Keratinocyte (primary cell): Measurements from ENCODE around the gene FDX1. TPM values are rescaled to one million over a fixed set of nuclear protein-coding genes. Genes with fewer than 3 reads are reported as not detected.

Experiments used
- DNase-seq: peaks from one replicate; pipeline ENCODE4 v3.0.0-alpha.2; 2011; ENCODE audit warnings: low read depth, missing footprints, low spot score
- FAIRE-seq: peaks from 2 replicates; lab custom pipeline; 2011; peaks lifted over from hg19 to GRCh38; lab: Jason Lieb, UNC
- H2AFZ ChIP-seq: 2 replicates; pipeline ENCODE4 v1.6.0; 2012; ENCODE audit warnings: low read length, control low read depth, inconsistent platforms; ENCODE audit not compliant: control insufficient read depth
- H3K27ac ChIP-seq: 2 replicates; pipeline ENCODE4 v1.5.1; 2011; ENCODE audit warnings: low read length; ENCODE audit not compliant: control insufficient read depth, insufficient read depth
- H3K27me3 ChIP-seq: 3 replicates; pipeline ENCODE4 v1.6.0; 2011; ENCODE audit warnings: low read length; ENCODE audit not compliant: control insufficient read depth, insufficient read depth; ENCODE audit errors: extremely low read depth
- H3K36me3 ChIP-seq, 2 experiments: 2 replicates in 1 of 2; 3 replicates in 1 of 2; pipeline ENCODE4 v1.5.1; 2011; ENCODE audit warnings: low read length in 2 of 2, mild to moderate bottlenecking in 1 of 2; ENCODE audit not compliant: control insufficient read depth in 2 of 2, insufficient read depth in 2 of 2; ENCODE audit errors: extremely low read depth in 1 of 2
- H3K4me1 ChIP-seq: 3 replicates; pipeline ENCODE4 v1.5.1; 2011; ENCODE audit warnings: low read length; ENCODE audit not compliant: control insufficient read depth, insufficient read depth; ENCODE audit errors: extremely low read depth
- H3K4me2 ChIP-seq: 3 replicates; pipeline ENCODE4 v1.6.0; 2011; ENCODE audit warnings: low read depth, low read length; ENCODE audit not compliant: control insufficient read depth, insufficient read depth; ENCODE audit errors: extremely low read depth
- H3K4me3 ChIP-seq, 3 experiments: fragments of 200-600 bp in 1 of 3; sonication (generic) in 1 of 3; 2 replicates in 2 of 3; 3 replicates in 1 of 3; pipeline ENCODE4 v1.5.1; 2011 to 2016; ENCODE audit warnings: low read length in 3 of 3, mild to moderate bottlenecking in 3 of 3, control low read depth in 2 of 3, inconsistent platforms in 1 of 3, low read depth in 1 of 3, mixed read lengths in 1 of 3, mixed run types in 1 of 3, moderate library complexity in 1 of 3; ENCODE audit not compliant: control insufficient read depth in 2 of 3, insufficient read depth in 2 of 3; ENCODE audit errors: extremely low read depth in 1 of 3
- H3K79me2 ChIP-seq: 2 replicates; pipeline ENCODE4 v1.6.0; 2012; ENCODE audit warnings: low read length; ENCODE audit not compliant: control insufficient read depth, insufficient read depth
- H3K9ac ChIP-seq: 3 replicates; pipeline ENCODE4 v1.6.0; 2011; ENCODE audit warnings: low read length; ENCODE audit not compliant: control insufficient read depth, insufficient read depth; ENCODE audit errors: extremely low read depth
- H3K9me1 ChIP-seq: 3 replicates; pipeline ENCODE4 v1.6.0; 2011; ENCODE audit warnings: low read length; ENCODE audit not compliant: control insufficient read depth, insufficient read depth; ENCODE audit errors: extremely low read depth
- H3K9me3 ChIP-seq: 2 replicates; pipeline ENCODE4 v1.5.1; 2012; ENCODE audit warnings: low read depth, low read length; ENCODE audit not compliant: control insufficient read depth
- H4K20me1 ChIP-seq: 3 replicates; pipeline ENCODE4 v1.6.0; 2011; ENCODE audit warnings: low read length; ENCODE audit not compliant: control insufficient read depth, insufficient read depth; ENCODE audit errors: extremely low read depth
- EZH2 ChIP-seq: IDR thresholded peaks from one replicate; pipeline ENCODE4 v1.6.1; 2012; ENCODE audit warnings: inconsistent platforms, mild to moderate bottlenecking, low read length, moderate library complexity
- dilution Hi-C: fragments of 300-500 bp; cut with MboI; formaldehyde crosslinking; loops from one replicate; pipeline ENCODE4 v1.7.0; 2020; ENCODE audit warnings: low sequenced_read_pairs; ENCODE audit not compliant: extremely low pct_ligation_motif_present
- polyA plus RNA-seq, 5 experiments: library from polyadenylated mRNA; depleted of rRNA in 3 of 5; stranded (reverse) in 3 of 5; stranded (forward) in 1 of 5; unstranded in 1 of 5; fragments of >200 nt; gene quantifications; 1 replicate in 1 of 5; 2 replicates in 3 of 5; 3 replicates in 1 of 5; pipeline versions ENCODE4 v1.2.1 to v1.2.3, GENCODE V29; 2011 to 2012; ENCODE audit warnings: missing spikeins in 2 of 5, low read depth in 1 of 5, low replicate concordance in 1 of 5
- TF ChIP-seq, protein P1 (sequence below), 3 experiments: IDR thresholded peaks in 1 of 3; conservative IDR thresholded peaks in 1 of 3; optimal IDR thresholded peaks in 1 of 3; 2 replicates in 2 of 3; 3 replicates in 1 of 3; pipeline versions ENCODE3 to v1.5.1; 2011; ENCODE audit warnings: low read length in 3 of 3, mild to moderate bottlenecking in 3 of 3, moderate library complexity in 2 of 3, control low read depth in 1 of 3, inconsistent platforms in 1 of 3; ENCODE audit not compliant: insufficient read depth in 2 of 3; ENCODE audit errors: extremely low read depth in 1 of 3

The FDX1 gene
- polyA plus RNA-seq, 1 donor (not counting 4 experiments of a cell fraction or from before 2014, with no cell fraction given), result 9.1 TPM

GRCh38 chr11:110428956-110429730 lies 605 bp upstream of the FDX1 start:
- H3K79me2 ChIP-seq, result peaks cover 36% of the 10 kb centered on the region
- peak overlapping the region; percentile 62 to 76 (median 75) for H3K4me3 ChIP-seq
- peak overlapping the region; percentile 48 for H3K27ac ChIP-seq
- H3K4me1 ChIP-seq, result peaks cover 26% of the 10 kb centered on the region
- no peaks in the 10 kb centered on the region for H4K20me1 ChIP-seq
- H3K9me3 ChIP-seq, result no peaks in the 10 kb centered on the region
- H3K9me1 ChIP-seq, result no peaks in the 10 kb centered on the region
- no peaks in the 10 kb centered on the region for H3K27me3 ChIP-seq
- DNase-seq (no peak), FAIRE-seq (no peak)
- no peaks in the 10 kb centered on the region for H3K36me3 ChIP-seq
- peak overlapping the region; percentile 74 for H2AFZ ChIP-seq
- dilution Hi-C loops, result no loop called here
- TF ChIP-seq EZH2, result no peak
- TF ChIP-seq, protein P1, sequence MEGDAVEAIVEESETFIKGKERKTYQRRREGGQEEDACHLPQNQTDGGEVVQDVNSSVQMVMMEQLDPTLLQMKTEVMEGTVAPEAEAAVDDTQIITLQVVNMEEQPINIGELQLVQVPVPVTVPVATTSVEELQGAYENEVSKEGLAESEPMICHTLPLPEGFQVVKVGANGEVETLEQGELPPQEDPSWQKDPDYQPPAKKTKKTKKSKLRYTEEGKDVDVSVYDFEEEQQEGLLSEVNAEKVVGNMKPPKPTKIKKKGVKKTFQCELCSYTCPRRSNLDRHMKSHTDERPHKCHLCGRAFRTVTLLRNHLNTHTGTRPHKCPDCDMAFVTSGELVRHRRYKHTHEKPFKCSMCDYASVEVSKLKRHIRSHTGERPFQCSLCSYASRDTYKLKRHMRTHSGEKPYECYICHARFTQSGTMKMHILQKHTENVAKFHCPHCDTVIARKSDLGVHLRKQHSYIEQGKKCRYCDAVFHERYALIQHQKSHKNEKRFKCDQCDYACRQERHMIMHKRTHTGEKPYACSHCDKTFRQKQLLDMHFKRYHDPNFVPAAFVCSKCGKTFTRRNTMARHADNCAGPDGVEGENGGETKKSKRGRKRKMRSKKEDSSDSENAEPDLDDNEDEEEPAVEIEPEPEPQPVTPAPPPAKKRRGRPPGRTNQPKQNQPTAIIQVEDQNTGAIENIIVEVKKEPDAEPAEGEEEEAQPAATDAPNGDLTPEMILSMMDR (optimal IDR thresholded peaks at IDR 0.05 in 1 of 3, IDR thresholded peaks at IDR 0.05 in 1 of 3, conservative IDR thresholded peaks at IDR 0.05 in 1 of 3; ENCODE audit: extremely low read depth in 1 of 3, insufficient read depth in 2 of 3, low read length in 3 of 3), result no peak
- H3K4me2 ChIP-seq, result peak overlapping the region; percentile 81
- peak overlapping the region; percentile 94 for H3K9ac ChIP-seq

GRCh38 chr11:110430267-110431050 lies 711 bp downstream of the FDX1 start:
- Histone ChIP-seq H3K4me1 (peaks cover 26% of the 10 kb centered on the region), H3K9me3 (no peaks in the 10 kb centered on the region), H4K20me1 (no peaks in the 10 kb centered on the region), H3K36me3 (no peaks in the 10 kb centered on the region), H3K27me3 (no peaks in the 10 kb centered on the region), H3K9ac (peak overlapping the region; percentile 94), H2AFZ (peak overlapping the region; percentile 86), H3K27ac (peak overlapping the region; percentile 89), H3K79me2 (peaks cover 47% of the 10 kb centered on the region), H3K4me2 (peak overlapping the region; percentile 95), H3K9me1 (no peaks in the 10 kb centered on the region), H3K4me3 (peak overlapping the region; percentile 75 to 93 (median 76))
- dilution Hi-C loops, result no loop called here
- TF ChIP-seq, protein P1 (optimal IDR thresholded peaks at IDR 0.05 in 1 of 3, IDR thresholded peaks at IDR 0.05 in 1 of 3, conservative IDR thresholded peaks at IDR 0.05 in 1 of 3; ENCODE audit: extremely low read depth in 1 of 3, insufficient read depth in 2 of 3, low read length in 3 of 3), result no peak
- no peak for TF ChIP-seq EZH2
- FAIRE-seq (peak; percentile 36), DNase-seq (no peak)
